AG09319 (cell line): ENCODE results near the gene SALL4.

ENCODE experiments used
- DNase-seq: peaks from one replicate; pipeline ENCODE4 v3.0.0-alpha.2; 2010; ENCODE audit warnings: low read depth; ENCODE audit errors: extremely low read depth
- CTCF ChIP-seq: IDR thresholded peaks from 2 replicates; pipeline ENCODE4 v1.5.1; 2011; ENCODE audit warnings: low read depth, mild to moderate bottlenecking, inconsistent platforms, low read length, moderate library complexity

Gene SALL4

GRCh38 chr20:51801122-51801822 is 1.0 kb downstream of the SALL4 start:
- no peak for DNase-seq
- peak; percentile 38 for TF ChIP-seq CTCF

- DNase-seq, result no peak
- TF ChIP-seq CTCF, result no peak
Measured at GRCh38 chr20:51800872-51801121, 1.5 kb downstream of the SALL4 start.

GRCh38 chr20:51800060-51800871 is 2.1 kb downstream of the SALL4 start:
- TF ChIP-seq CTCF, result peak; percentile 93
- peak; percentile 5 for DNase-seq

- no peak for TF ChIP-seq CTCF
- DNase-seq, result no peak
Measured at GRCh38 chr20:51799401-51799860, 2.9 kb downstream of the SALL4 start.

GRCh38 chr20:51797357-51798025 is 4.8 kb downstream of the SALL4 start:
- no peak for TF ChIP-seq CTCF
- no peak for DNase-seq

GRCh38 chr20:51796340-51796739 is 6.0 kb downstream of the SALL4 start:
- no peak for DNase-seq
- TF ChIP-seq CTCF, result no peak

GRCh38 chr20:51792960-51793359 is 9.4 kb downstream of the SALL4 start:
- TF ChIP-seq CTCF, result no peak
- no peak for DNase-seq
